Measurements from ENCODE around the gene THSD4.
"Not testable (repeated sequence)": the region's sequence is repeated elsewhere in the genome, so short reads cannot be mapped to it uniquely, and the experiment has no call there.

THSD4 gene

GRCh38 chr15:71302861-71303410 is 187.7 kb downstream of the THSD4 start:
- no peak for DNase-seq

- no peak for DNase-seq
Observed at GRCh38 chr15:71303977-71304376, 188.7 kb downstream of the THSD4 start.

- no peak for DNase-seq
Observed at GRCh38 chr15:71304681-71305080, 189.4 kb downstream of the THSD4 start.

- DNase-seq, result no peak
Observed at GRCh38 chr15:71306538-71306937, 191.3 kb downstream of the THSD4 start.

GRCh38 chr15:71312194-71312708 is 197.0 kb downstream of the THSD4 start:
- no peak for DNase-seq

GRCh38 chr15:71312731-71313460 is 197.6 kb downstream of the THSD4 start:
- DNase-seq, result no peak

- DNase-seq, result no peak
Observed at GRCh38 chr15:71313806-71314205, 198.5 kb downstream of the THSD4 start.

- DNase-seq, result no peak
Observed at GRCh38 chr15:71314956-71315537, 199.8 kb downstream of the THSD4 start.

- DNase-seq, result no peak
Observed at GRCh38 chr15:71316911-71317310, 201.6 kb downstream of the THSD4 start.

GRCh38 chr15:71319424-71319823 is 204.2 kb downstream of the THSD4 start:
- DNase-seq, result not testable (repeated sequence)

- no peak for DNase-seq
Observed at GRCh38 chr15:71319935-71320334, 204.7 kb downstream of the THSD4 start.

GRCh38 chr15:71323082-71323481 is 207.8 kb downstream of the THSD4 start:
- DNase-seq, result no peak

GRCh38 chr15:71323584-71323983 is 208.3 kb downstream of the THSD4 start:
- no peak for DNase-seq

GRCh38 chr15:71325481-71325880 is 210.2 kb downstream of the THSD4 start:
- no peak for DNase-seq

GRCh38 chr15:71328453-71328852 is 213.2 kb downstream of the THSD4 start:
- DNase-seq, result no peak

- DNase-seq, result no peak
Observed at GRCh38 chr15:71329041-71329440, 213.8 kb downstream of the THSD4 start.

- no peak for DNase-seq
Observed at GRCh38 chr15:71329497-71330260, 214.4 kb downstream of the THSD4 start.

- no peak for DNase-seq
Observed at GRCh38 chr15:71330638-71331162, 215.4 kb downstream of the THSD4 start.

- no peak for DNase-seq
Observed at GRCh38 chr15:71331173-71331572, 215.9 kb downstream of the THSD4 start.

- DNase-seq, result no peak
Observed at GRCh38 chr15:71332431-71333004, 217.2 kb downstream of the THSD4 start.

GRCh38 chr15:71333136-71333700 is 217.9 kb downstream of the THSD4 start:
- no peak for DNase-seq

GRCh38 chr15:71333839-71334238 is 218.6 kb downstream of the THSD4 start:
- no peak for DNase-seq

Data from SHP77 (cell line).